Muscle of arm (tissue), 12 donors: ENCODE results near the gene PNMA8B. TPM values are rescaled to one million over a fixed set of nuclear protein-coding genes. Genes with fewer than 3 reads are reported as not detected.

ENCODE experiments used
- DNase-seq: peaks from one replicate; pipeline ENCODE4 v3.0.0-alpha.2; 2013
- polyA plus RNA-seq, 12 donors: library from polyadenylated mRNA; unstranded; fragments of 120-200 nt; gene quantifications; one replicate each; pipeline ENCODE4 v1.2.1, GENCODE V29; 2013; ENCODE audit not compliant: insufficient read length in 12 of 12

PNMA8B gene
- polyA plus RNA-seq, 12 donors, result 1.8 to 5.1 (median 2.3) TPM; not detected in 2

GRCh38 chr19:46461537-46461936, 34.1 kb downstream of the PNMA8B start:
- no peak for DNase-seq

- DNase-seq, result no peak
Observed at GRCh38 chr19:46460981-46461380, 34.7 kb downstream of the PNMA8B start.

- DNase-seq, result no peak
Observed at GRCh38 chr19:46460055-46460454, 35.6 kb downstream of the PNMA8B start.

GRCh38 chr19:46456930-46457329, 38.7 kb downstream of the PNMA8B start:
- DNase-seq, result no peak

- no peak for DNase-seq
Observed at GRCh38 chr19:46454244-46454643, 41.4 kb downstream of the PNMA8B start.

GRCh38 chr19:46453661-46454060, 42.0 kb downstream of the PNMA8B start:
- DNase-seq, result no peak

- no peak for DNase-seq
Observed at GRCh38 chr19:46452186-46452585, 43.5 kb downstream of the PNMA8B start.

- no peak for DNase-seq
Observed at GRCh38 chr19:46451352-46451751, 44.3 kb downstream of the PNMA8B start.

- DNase-seq, result no peak
Observed at GRCh38 chr19:46450737-46451136, 44.9 kb downstream of the PNMA8B start.

GRCh38 chr19:46449228-46449627, 46.4 kb downstream of the PNMA8B start:
- no peak for DNase-seq

- DNase-seq, result no peak
Observed at GRCh38 chr19:46448601-46449000, 47.1 kb downstream of the PNMA8B start.

GRCh38 chr19:46447824-46448223, 47.8 kb downstream of the PNMA8B start:
- DNase-seq, result no peak

GRCh38 chr19:46447006-46447405, 48.7 kb downstream of the PNMA8B start:
- DNase-seq, result no peak

- no peak for DNase-seq
Observed at GRCh38 chr19:46446021-46446420, 49.6 kb downstream of the PNMA8B start.

GRCh38 chr19:46442808-46443450, 52.7 kb downstream of the PNMA8B start:
- peak; percentile 63 for DNase-seq

- DNase-seq, result no peak
Observed at GRCh38 chr19:46441866-46442265, 53.8 kb downstream of the PNMA8B start.

Other genes starting within 250 kb of the PNMA8B start
- gene HIF3A, start 198.8 kb downstream of the PNMA8B start, polyA plus RNA-seq, result 100 to 1,000 TPM; 132 to 479 (median 292) TPM
- gene PPP5C, start 148.8 kb downstream of the PNMA8B start, polyA plus RNA-seq, result 10 to 100 TPM in 11 of 12 donors, not detected in 1; 50.8 to 91.5 (median 60.9) TPM
- gene CCDC8, start 82.3 kb downstream of the PNMA8B start, polyA plus RNA-seq, result 10 to 100 TPM in 11 of 12 donors, not detected in 1; 45.6 to 86.6 (median 60.0) TPM
- under 1 TPM in 10 of 12 donors, not detected in 2; 0.24 to 0.47 (median 0.41) TPM for gene PNMA8C, start 66.9 kb downstream of the PNMA8B start, polyA plus RNA-seq
- 10 to 100 TPM in 11 of 12 donors, not detected in 1; 18.6 to 55.2 (median 40.1) TPM for gene PNMA8A, start 24.3 kb downstream of the PNMA8B start, polyA plus RNA-seq
- 100 to 1,000 TPM; 165 to 381 (median 230) TPM for gene CALM3, start 105.5 kb upstream of the PNMA8B start, polyA plus RNA-seq
- 1 to 10 TPM in 10 of 12 donors, not detected in 2; 1.7 to 6.7 (median 2.7) TPM for gene PTGIR, start 129.2 kb upstream of the PNMA8B start, polyA plus RNA-seq
- gene GNG8, start 140.3 kb upstream of the PNMA8B start, polyA plus RNA-seq, result 1 to 10 TPM in 5 of 12 donors, not detected in 7; 1.1 to 2.1 (median 1.6) TPM
- gene DACT3, start 165.3 kb upstream of the PNMA8B start, polyA plus RNA-seq, result 10 to 100 TPM in 10 of 12 donors, 1 to 10 TPM in 1, not detected in 1; 9.8 to 25.7 (median 16.3) TPM
- 10 to 100 TPM in 11 of 12 donors, not detected in 1; 15.9 to 43.5 (median 22.3) TPM for gene PRKD2, start 221.2 kb upstream of the PNMA8B start, polyA plus RNA-seq